Measurements from ENCODE around the gene RPL12. TPM values are rescaled to one million over a fixed set of nuclear protein-coding genes. Genes with fewer than 3 reads are reported as not detected.

RPL12 gene
- total and polyA plus RNA-seq, 2 donors (not counting 1 experiment from before 2014, with no cell fraction given) = 1,334 to 3,459 TPM

GRCh38 chr9:127404631-127405030 is 46.6 kb downstream of the RPL12 start:
- Histone ChIP-seq H2AFZ (ENCODE audit: insufficient read depth, low read depth, low read length, poor library complexity, severe bottlenecking) (no peak overlapping the region), H3K4me3 (ENCODE audit: control extremely low read depth in 1 of 5, extremely low read depth in 1 of 5, insufficient read depth in 1 of 5, low read depth in 2 of 5, low read length in 4 of 5) (no peak overlapping the region), H3K36me3 (replicated peaks in 1 of 2; ENCODE audit: control extremely low read depth in 1 of 2, control insufficient read depth in 1 of 2, extremely low read depth in 1 of 2, insufficient read depth in 2 of 2, low read length in 1 of 2) (peaks cover 0 to 5% of the 10 kb centered on the region in 2 experiments), H4K20me1 (ENCODE audit: control insufficient read depth, insufficient read depth, low read length, poor library complexity, severe bottlenecking) (no peaks in the 10 kb centered on the region), H3K9me3 (ENCODE audit: control extremely low read depth in 1 of 3, control insufficient read depth in 2 of 3, insufficient read depth in 1 of 3, low read length in 2 of 3) (no peaks in the 10 kb centered on the region), H3K27me3 (replicated peaks in 1 of 4; ENCODE audit: control extremely low read depth in 1 of 4, control insufficient read depth in 3 of 4, insufficient read depth in 4 of 4, low read length in 3 of 4) (no peaks in the 10 kb centered on the region), H3K27ac (ENCODE audit: low read length in 2 of 2) (no peak overlapping the region), H3K4me2 (replicated peaks; ENCODE audit: low read depth, low read length, poor library complexity, severe bottlenecking) (no peak overlapping the region), H3K4me1 (ENCODE audit: control insufficient read depth in 2 of 2, insufficient read depth in 2 of 2, low read length in 2 of 2) (no peaks in the 10 kb centered on the region), H3K9ac (ENCODE audit: low read length) (no peak overlapping the region), H3K79me2 (ENCODE audit: control insufficient read depth, insufficient read depth, low read length) (no peaks in the 10 kb centered on the region)
- no peaks in the 10 kb centered on the region for H3K4me1 Mint-ChIP-seq
- WGBS (ENCODE audit: insufficient coverage) = 95% methylated on average over 22 of the region's 23 CpGs
- ATAC-seq (ENCODE audit: low read depth) (no peak), DNase-seq (no peak)
- no peak overlapping the region for H3K4me3 Mint-ChIP-seq
- H3K27me3 Mint-ChIP-seq = no peaks in the 10 kb centered on the region
- ChIA-PET POLR2A (interaction anchor here (0.5 kb wide), 1 partner anchor 8 kb away, joined by 3 read pairs; the partner anchor contains the start of gene SLC2A8), CTCF (no interaction called here)
- no peak overlapping the region for H3K27ac Mint-ChIP-seq
- H3K9me3 Mint-ChIP-seq (ENCODE audit: insufficient read depth) = no peaks in the 10 kb centered on the region
- intact Hi-C loops (cut with micrococcal nuclease) = no loop called here
- TF ChIP-seq EZH2 (IDR thresholded peaks at IDR 0.05; ENCODE audit: borderline replicate concordance, insufficient read depth, low read depth, low read length, poor library complexity, severe bottlenecking) (no peak), CTCF (IDR thresholded peaks at IDR 0.05) (no peak)

- POLR2A ChIA-PET = no interaction called here
- H3K27me3 ChIP-seq (replicated peaks in 1 of 4; ENCODE audit: control extremely low read depth in 1 of 4, control insufficient read depth in 3 of 4, insufficient read depth in 4 of 4, low read length in 3 of 4) = no peaks in the 10 kb centered on the region
These were observed 47.6 kb downstream of the RPL12 start for GRCh38 chr9:127403507-127404192.

More at GRCh38 chr9:127403507-127404192, 47.6 kb downstream of the RPL12 start:
- no peaks in the 10 kb centered on the region for H3K4me1 ChIP-seq (ENCODE audit: control insufficient read depth in 2 of 2, insufficient read depth in 2 of 2, low read length in 2 of 2)
- H3K4me2 ChIP-seq (replicated peaks; ENCODE audit: low read depth, low read length, poor library complexity, severe bottlenecking) = no peak overlapping the region
- H3K4me1 Mint-ChIP-seq = no peaks in the 10 kb centered on the region
- peaks cover 2% of the 10 kb centered on the region for H3K79me2 ChIP-seq (ENCODE audit: control insufficient read depth, insufficient read depth, low read length)
- no peak overlapping the region for H3K27ac Mint-ChIP-seq
- no peak for ATAC-seq (ENCODE audit: low read depth)
- intact Hi-C loops (cut with micrococcal nuclease) = no loop called here
- H3K27ac ChIP-seq (ENCODE audit: low read length in 2 of 2) = no peak overlapping the region
- H3K9ac ChIP-seq (ENCODE audit: low read length) = no peak overlapping the region
- H3K36me3 ChIP-seq (replicated peaks in 1 of 2; ENCODE audit: control extremely low read depth in 1 of 2, control insufficient read depth in 1 of 2, extremely low read depth in 1 of 2, insufficient read depth in 2 of 2, low read length in 1 of 2) = peaks cover 0 to 5% of the 10 kb centered on the region in 2 experiments
- no peak overlapping the region for H3K4me3 Mint-ChIP-seq
- no peak overlapping the region for H3K4me3 ChIP-seq (ENCODE audit: control extremely low read depth in 1 of 5, extremely low read depth in 1 of 5, insufficient read depth in 1 of 5, low read depth in 2 of 5, low read length in 4 of 5)
- no peaks in the 10 kb centered on the region for H3K9me3 Mint-ChIP-seq (ENCODE audit: insufficient read depth)
- no peaks in the 10 kb centered on the region for H3K9me3 ChIP-seq (ENCODE audit: control extremely low read depth in 1 of 3, control insufficient read depth in 2 of 3, insufficient read depth in 1 of 3, low read length in 2 of 3)
- H3K27me3 Mint-ChIP-seq = no peaks in the 10 kb centered on the region
- no peak for DNase-seq
- WGBS (ENCODE audit: insufficient coverage) = 94% methylated on average over 21 of the region's 22 CpGs
- no peak for TF ChIP-seq EZH2 (IDR thresholded peaks at IDR 0.05; ENCODE audit: borderline replicate concordance, insufficient read depth, low read depth, low read length, poor library complexity, severe bottlenecking)
- no peak for TF ChIP-seq CTCF (IDR thresholded peaks at IDR 0.05)
- CTCF ChIA-PET = no interaction called here
- H4K20me1 ChIP-seq (ENCODE audit: control insufficient read depth, insufficient read depth, low read length, poor library complexity, severe bottlenecking) = no peaks in the 10 kb centered on the region
- no peak overlapping the region for H2AFZ ChIP-seq (ENCODE audit: insufficient read depth, low read depth, low read length, poor library complexity, severe bottlenecking)
